Karpas-422 (cell line): ENCODE data around the gene TRAP1. TPM values are rescaled to one million over a fixed set of nuclear protein-coding genes. Genes with fewer than 3 reads are reported as not detected.

ENCODE experiments used
- DNase-seq: peaks from one replicate; pipeline ENCODE4 v3.0.0-alpha.2; 2015
- H2AFZ ChIP-seq: fragments of 200-600 bp; sonication (generic); 2 replicates; pipeline ENCODE4 v1.6.1; 2014; ENCODE audit warnings: antibody characterized with exemption, low read length, mixed read lengths
- H3K27ac ChIP-seq: fragments of 200-600 bp; sonication (generic); 2 replicates; pipeline ENCODE4 v1.5.1; 2014; ENCODE audit warnings: mild to moderate bottlenecking, low read length, moderate library complexity
- H3K27me3 ChIP-seq: fragments of 200-600 bp; sonication (generic); 2 replicates; pipeline ENCODE4 v1.6.1; 2014; ENCODE audit warnings: low read length, mixed read lengths
- H3K36me3 ChIP-seq: fragments of 200-600 bp; sonication (generic); 2 replicates; pipeline ENCODE4 v1.6.1; 2014; ENCODE audit warnings: low read length, mixed read lengths; ENCODE audit not compliant: insufficient read depth
- H3K4me1 ChIP-seq: fragments of 200-600 bp; sonication (generic); 2 replicates; pipeline ENCODE4 v1.6.1; 2014; ENCODE audit warnings: mild to moderate bottlenecking, low read length, mixed read lengths
- H3K4me2 ChIP-seq: fragments of 200-600 bp; sonication (generic); 2 replicates; pipeline ENCODE4 v1.6.1; 2014; ENCODE audit warnings: low read length, low read depth, mild to moderate bottlenecking; ENCODE audit not compliant: poor library complexity, severe bottlenecking
- H3K4me3 ChIP-seq: fragments of 200-600 bp; sonication (generic); 2 replicates; pipeline ENCODE4 v1.5.1; 2014; ENCODE audit warnings: mild to moderate bottlenecking, antibody characterized with exemption, low read length, mixed read lengths
- H3K79me2 ChIP-seq: fragments of 200-600 bp; sonication (generic); 2 replicates; pipeline ENCODE4 v1.6.1; 2014; ENCODE audit warnings: mild to moderate bottlenecking, low read length, mixed read lengths
- H3K9ac ChIP-seq: fragments of 200-600 bp; sonication (generic); 2 replicates; pipeline ENCODE4 v1.6.0; 2014; ENCODE audit warnings: low read length
- H3K9me2 ChIP-seq: fragments of 200-600 bp; sonication (generic), shearing (Covaris generic); replicated peaks from 2 replicates; pipeline ENCODE4 v1.6.0; 2014; ENCODE audit warnings: mild to moderate bottlenecking, low read length, moderate library complexity; ENCODE audit not compliant: insufficient read depth
- H3K9me3 ChIP-seq: fragments of 300-700, 200-600 bp; sonication (generic); 2 replicates; pipeline ENCODE4 v1.6.1; 2014; ENCODE audit warnings: low read length, mixed read lengths
- H4K20me1 ChIP-seq: fragments of 200-600 bp; sonication (generic); 2 replicates; pipeline ENCODE4 v1.6.1; 2014; ENCODE audit warnings: mild to moderate bottlenecking, antibody characterized with exemption, low read length, low read depth; ENCODE audit not compliant: insufficient read depth
- total RNA-seq: library from RNA; depleted of rRNA; stranded (reverse); fragments of >200 nt; shearing (Covaris generic); gene quantifications from 2 replicates; pipeline ENCODE4 v1.2.3, GENCODE V29; 2014; ENCODE audit warnings: low replicate concordance; rRNA removed

The TRAP1 gene
- total RNA-seq, result 118 and 195 TPM in 2 replicates

- peak; percentile 96 for DNase-seq
- Histone ChIP-seq H2AFZ (peak within 1 kb of the TSS; percentile 95; the same call in 1 of the 2 replicates), H3K4me3 (peak within 1 kb of the TSS; percentile 99), H3K9me3 (no peaks in the 10 kb centered on the region), H3K9me2 (no peaks in the 10 kb centered on the region), H3K4me2 (peak within 1 kb of the TSS; percentile 98), H3K4me1 (peaks cover 20% of the 10 kb centered on the region), H4K20me1 (peaks cover 4% of the 10 kb centered on the region; the same call in 1 of the 2 replicates), H3K27ac (peak within 1 kb of the TSS; percentile 79), H3K9ac (peak within 1 kb of the TSS; percentile 100), H3K27me3 (no peaks in the 10 kb centered on the region), H3K36me3 (peaks cover 22% of the 10 kb centered on the region), H3K79me2 (peaks cover 57% of the 10 kb centered on the region)
Observed at GRCh38 chr16:3717235-3718018, at the start of gene TRAP1. TRAP1 (minus strand) TSS chr16:3717524; CDS start chr16:3717508, 16 bp downstream.

- H4K20me1 ChIP-seq, result no peaks in the 10 kb centered on the region
- DNase-seq, result no peak
- H3K79me2 ChIP-seq, result peaks cover 21% of the 10 kb centered on the region
- no peak overlapping the region for H3K4me3 ChIP-seq
- H3K27ac ChIP-seq, result no peak overlapping the region
- H2AFZ ChIP-seq, result no peak overlapping the region
- H3K36me3 ChIP-seq, result peaks cover 28% of the 10 kb centered on the region
- H3K4me2 ChIP-seq, result no peak overlapping the region
- H3K9ac ChIP-seq, result no peak overlapping the region
- H3K9me3 ChIP-seq, result no peaks in the 10 kb centered on the region
- no peaks in the 10 kb centered on the region for H3K27me3 ChIP-seq
- H3K4me1 ChIP-seq, result no peaks in the 10 kb centered on the region
- H3K9me2 ChIP-seq, result no peaks in the 10 kb centered on the region
Observed at GRCh38 chr16:3766177-3766576, 48.9 kb upstream of the TRAP1 start.

DNA sequence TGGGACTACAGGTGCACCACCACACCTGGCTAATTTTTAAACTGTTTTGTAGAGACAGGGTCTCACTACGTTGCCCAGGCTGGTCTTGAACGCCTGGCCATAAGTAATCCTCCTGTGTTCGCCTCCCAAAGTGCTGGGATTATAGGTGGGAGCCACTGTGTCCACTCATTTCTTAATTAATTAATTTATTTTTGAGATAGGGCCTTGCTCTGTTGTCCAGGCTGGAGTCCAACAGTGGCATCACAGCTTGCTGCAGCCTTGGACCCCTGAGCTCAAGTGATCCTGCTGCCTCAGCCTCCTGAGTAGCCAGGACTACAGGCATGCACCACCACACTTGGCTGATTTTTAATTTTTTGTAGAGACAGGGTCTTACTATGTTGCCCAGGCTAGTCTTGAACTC, 47.1 kb upstream of the TRAP1 start:
- H3K27me3 ChIP-seq, result no peaks in the 10 kb centered on the region
- no peaks in the 10 kb centered on the region for H3K9me3 ChIP-seq
- peaks cover 28% of the 10 kb centered on the region for H3K36me3 ChIP-seq
- no peak overlapping the region for H2AFZ ChIP-seq
- DNase-seq, result no peak
- H3K4me2 ChIP-seq, result no peak overlapping the region
- no peaks in the 10 kb centered on the region for H4K20me1 ChIP-seq
- no peak overlapping the region for H3K27ac ChIP-seq
- no peak overlapping the region for H3K9ac ChIP-seq
- H3K4me1 ChIP-seq, result no peaks in the 10 kb centered on the region
- no peaks in the 10 kb centered on the region for H3K9me2 ChIP-seq
- no peak overlapping the region for H3K4me3 ChIP-seq
- H3K79me2 ChIP-seq, result peaks cover 21% of the 10 kb centered on the region

- no peaks in the 10 kb centered on the region for H3K27me3 ChIP-seq
- H3K9me2 ChIP-seq, result no peaks in the 10 kb centered on the region
- DNase-seq, result no peak
- no peak overlapping the region for H3K4me2 ChIP-seq
- H3K79me2 ChIP-seq, result peaks cover 18% of the 10 kb centered on the region
- H3K9ac ChIP-seq, result no peak overlapping the region
- no peak overlapping the region for H3K4me3 ChIP-seq
- no peaks in the 10 kb centered on the region for H4K20me1 ChIP-seq
- H2AFZ ChIP-seq, result no peak overlapping the region
- H3K9me3 ChIP-seq, result no peaks in the 10 kb centered on the region
- H3K4me1 ChIP-seq, result no peaks in the 10 kb centered on the region
- H3K36me3 ChIP-seq, result peaks cover 20% of the 10 kb centered on the region; the same call in 1 of the 2 replicates
- no peak overlapping the region for H3K27ac ChIP-seq
Observed at GRCh38 chr16:3762107-3762750, 44.9 kb upstream of the TRAP1 start.

- Histone ChIP-seq H3K4me3 (no peak overlapping the region), H2AFZ (no peak overlapping the region), H4K20me1 (no peaks in the 10 kb centered on the region), H3K4me1 (no peaks in the 10 kb centered on the region), H3K79me2 (peaks cover 13% of the 10 kb centered on the region), H3K27ac (no peak overlapping the region), H3K36me3 (peaks cover 20% of the 10 kb centered on the region; the same call in 1 of the 2 replicates), H3K9ac (no peak overlapping the region), H3K4me2 (no peak overlapping the region), H3K9me3 (no peaks in the 10 kb centered on the region), H3K27me3 (no peaks in the 10 kb centered on the region), H3K9me2 (no peaks in the 10 kb centered on the region)
- DNase-seq, result no peak
Observed at GRCh38 chr16:3761375-3762106, 44.2 kb upstream of the TRAP1 start.

GRCh38 chr16:3760518-3760917, 43.2 kb upstream of the TRAP1 start:
- Histone ChIP-seq H4K20me1 (no peaks in the 10 kb centered on the region), H3K27ac (no peak overlapping the region), H3K36me3 (peaks cover 22% of the 10 kb centered on the region; the same call in 1 of the 2 replicates), H3K9me2 (no peaks in the 10 kb centered on the region), H3K79me2 (peaks cover 8% of the 10 kb centered on the region), H3K9ac (no peak overlapping the region), H3K9me3 (no peaks in the 10 kb centered on the region), H3K27me3 (no peaks in the 10 kb centered on the region), H3K4me1 (no peaks in the 10 kb centered on the region), H3K4me3 (no peak overlapping the region), H2AFZ (no peak overlapping the region), H3K4me2 (no peak overlapping the region)
- no peak for DNase-seq

DNA sequence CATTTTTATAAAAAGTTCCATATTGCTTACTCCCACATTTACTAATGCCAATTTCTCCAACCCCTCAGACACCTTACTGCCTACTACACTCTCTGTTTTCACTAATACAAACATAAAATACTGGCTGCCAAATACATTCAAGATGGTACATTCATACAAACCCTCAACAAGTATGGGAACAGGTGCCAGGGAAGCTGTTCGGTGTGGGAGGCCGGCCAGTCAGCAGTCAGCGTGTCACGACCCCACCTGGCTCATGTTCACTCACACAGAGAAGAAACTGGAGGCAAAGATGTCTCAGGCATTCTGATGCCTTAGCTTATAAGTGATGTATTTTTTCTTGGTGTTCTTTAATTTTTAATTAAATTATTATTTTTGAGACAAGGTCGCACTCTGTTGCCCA, 42.4 kb upstream of the TRAP1 start:
- Histone ChIP-seq H3K27me3 (no peaks in the 10 kb centered on the region), H3K4me2 (no peak overlapping the region), H3K9ac (no peak overlapping the region), H3K27ac (no peak overlapping the region), H2AFZ (no peak overlapping the region), H3K9me3 (no peaks in the 10 kb centered on the region), H4K20me1 (no peaks in the 10 kb centered on the region), H3K4me3 (no peak overlapping the region), H3K79me2 (peaks cover 12% of the 10 kb centered on the region), H3K36me3 (peaks cover 22% of the 10 kb centered on the region; the same call in 1 of the 2 replicates), H3K4me1 (no peaks in the 10 kb centered on the region), H3K9me2 (no peaks in the 10 kb centered on the region)
- no peak for DNase-seq

DNA sequence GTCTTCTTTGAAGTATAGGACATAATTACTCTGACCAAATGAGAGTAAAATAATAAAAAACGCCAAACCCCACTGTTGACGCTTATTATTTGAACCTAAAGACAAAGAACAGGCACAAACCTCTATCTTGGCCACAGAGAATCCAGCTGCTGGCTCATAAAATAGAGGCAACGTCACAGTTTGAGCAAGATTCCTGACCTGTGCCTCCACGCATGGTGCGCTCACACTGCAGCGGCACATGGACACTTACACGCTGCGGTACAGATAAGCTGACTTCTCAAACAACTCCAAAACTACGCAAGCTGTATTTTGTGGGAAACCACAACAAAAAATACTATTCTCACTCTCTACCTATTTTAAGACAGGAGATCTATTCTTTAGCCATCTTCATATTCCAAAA, 38.8 kb upstream of the TRAP1 start:
- DNase-seq, result no peak
- Histone ChIP-seq H3K27ac (no peak overlapping the region), H2AFZ (no peak overlapping the region), H3K79me2 (peaks cover 38% of the 10 kb centered on the region), H4K20me1 (no peaks in the 10 kb centered on the region), H3K4me1 (no peaks in the 10 kb centered on the region), H3K4me2 (no peak overlapping the region), H3K36me3 (peaks cover 26% of the 10 kb centered on the region; the same call in 1 of the 2 replicates), H3K9ac (no peak overlapping the region), H3K9me3 (no peaks in the 10 kb centered on the region), H3K9me2 (no peaks in the 10 kb centered on the region), H3K4me3 (no peak overlapping the region), H3K27me3 (no peaks in the 10 kb centered on the region)
